SK-N-MC (cell line): Measurements from ENCODE around the gene PBX1.

Experiments used
- DNase-seq: peaks from one replicate; pipeline ENCODE4 v3.0.0-alpha.2; 2011; ENCODE audit warnings: low read depth, low spot score
- H3K27ac ChIP-seq: fragments of 200-600 bp; sonication (generic); 2 replicates; pipeline ENCODE4 v1.5.1; 2016; ENCODE audit warnings: mixed run types
- H3K36me3 ChIP-seq: fragments of 200-600 bp; sonication (generic); 2 replicates; pipeline ENCODE4 v1.6.1; 2017; ENCODE audit warnings: antibody characterized with exemption, low read length, mixed read lengths; ENCODE audit not compliant: insufficient read depth
- H3K4me3 ChIP-seq: fragments of 200-600 bp; sonication (generic); 2 replicates; pipeline ENCODE4 v1.5.1; 2016
- H3K9ac ChIP-seq: fragments of 200-600 bp; sonication (generic); 2 replicates; pipeline ENCODE4 v1.8.0; 2017; ENCODE audit warnings: mixed run types, mixed read lengths; ENCODE audit not compliant: insufficient read length
- H3K9me3 ChIP-seq: fragments of 200-600 bp; sonication (generic); 2 replicates; pipeline ENCODE4 v1.6.1; 2017; ENCODE audit warnings: low read depth, mild to moderate bottlenecking, antibody characterized with exemption, low read length, moderate library complexity, mixed read lengths
- EZH2 ChIP-seq: fragments of 200-600 bp; sonication (generic); IDR thresholded peaks from one replicate; pipeline ENCODE4 v1.6.1; 2017; ENCODE audit warnings: antibody characterized with exemption
- FOXP2 ChIP-seq: optimal IDR thresholded peaks from 2 replicates; pipeline ENCODE3; 2011; ENCODE audit warnings: mild to moderate bottlenecking, moderate library complexity; ENCODE audit not compliant: insufficient read depth; ENCODE audit errors: extremely low read length, control extremely low read depth
- POLR2AphosphoS5 ChIP-seq: IDR thresholded peaks from 2 replicates; pipeline ENCODE4 v1.6.1; 2012; ENCODE audit warnings: mild to moderate bottlenecking, low read depth, low read length, borderline replicate concordance

PBX1 gene

DNA sequence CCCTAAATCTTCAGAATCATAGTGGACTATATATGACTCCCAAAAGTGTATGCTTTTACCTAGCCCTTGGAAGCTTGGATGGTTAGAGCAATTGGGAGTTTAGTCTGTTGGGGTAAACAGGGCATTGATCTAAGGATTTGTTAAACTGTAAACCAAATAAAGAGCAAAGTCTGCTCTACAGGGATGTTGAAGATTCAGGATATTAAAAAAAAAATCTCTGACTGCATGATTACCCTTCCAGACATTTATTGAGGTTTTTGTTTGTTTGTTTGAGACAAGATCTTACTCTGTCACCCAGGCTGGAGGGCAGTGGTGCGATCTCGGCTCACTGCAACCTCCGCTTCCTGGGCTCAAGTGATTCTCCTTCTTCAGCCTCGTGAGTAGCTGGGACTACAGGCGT, 31.6 kb downstream of the PBX1 start:
- Histone ChIP-seq H3K9ac (no peak overlapping the region), H3K36me3 (peaks cover 11% of the 10 kb centered on the region), H3K9me3 (no peaks in the 10 kb centered on the region), H3K27ac (peak overlapping the region; percentile 12; the same call in 1 of the 2 replicates), H3K4me3 (no peak overlapping the region)
- no peak for DNase-seq
- TF ChIP-seq FOXP2 (no peak), POLR2AphosphoS5 (no peak), EZH2 (no peak)

DNA sequence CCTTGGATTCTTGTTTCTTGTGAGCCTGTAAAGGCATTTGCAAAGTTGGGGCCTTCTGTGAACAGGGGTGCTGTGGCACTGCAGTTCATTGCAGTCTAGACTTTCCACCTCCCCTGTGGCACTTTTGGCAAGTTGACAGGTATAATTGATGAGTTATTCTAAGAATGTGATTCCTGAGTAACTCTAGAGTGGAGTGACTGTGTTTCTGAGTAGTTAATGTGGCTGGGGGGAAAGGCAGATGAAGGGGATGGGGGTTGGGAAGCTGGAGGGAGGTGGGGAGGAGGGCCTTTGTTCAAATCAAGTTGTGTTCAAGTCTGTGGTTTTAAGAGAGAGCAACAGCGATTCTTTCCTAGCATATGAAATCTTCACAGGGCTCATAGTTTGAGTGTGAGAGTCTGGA, 32.9 kb downstream of the PBX1 start:
- H3K27ac ChIP-seq, result peak overlapping the region; percentile 85
- H3K4me3 ChIP-seq, result peak overlapping the region; percentile 13
- peaks cover 12% of the 10 kb centered on the region for H3K36me3 ChIP-seq
- TF ChIP-seq FOXP2 (no peak), POLR2AphosphoS5 (no peak), EZH2 (no peak)
- no peaks in the 10 kb centered on the region for H3K9me3 ChIP-seq
- no peak for DNase-seq
- H3K9ac ChIP-seq, result peak overlapping the region; percentile 16

GRCh38 chr1:164592634-164593033, 33.6 kb downstream of the PBX1 start:
- no peaks in the 10 kb centered on the region for H3K9me3 ChIP-seq
- H3K9ac ChIP-seq, result no peak overlapping the region
- TF ChIP-seq POLR2AphosphoS5, result no peak
- no peak for TF ChIP-seq FOXP2
- no peak for TF ChIP-seq EZH2
- no peak overlapping the region for H3K4me3 ChIP-seq
- peaks cover 12% of the 10 kb centered on the region for H3K36me3 ChIP-seq
- DNase-seq, result no peak
- H3K27ac ChIP-seq, result peak overlapping the region; percentile 85

DNA sequence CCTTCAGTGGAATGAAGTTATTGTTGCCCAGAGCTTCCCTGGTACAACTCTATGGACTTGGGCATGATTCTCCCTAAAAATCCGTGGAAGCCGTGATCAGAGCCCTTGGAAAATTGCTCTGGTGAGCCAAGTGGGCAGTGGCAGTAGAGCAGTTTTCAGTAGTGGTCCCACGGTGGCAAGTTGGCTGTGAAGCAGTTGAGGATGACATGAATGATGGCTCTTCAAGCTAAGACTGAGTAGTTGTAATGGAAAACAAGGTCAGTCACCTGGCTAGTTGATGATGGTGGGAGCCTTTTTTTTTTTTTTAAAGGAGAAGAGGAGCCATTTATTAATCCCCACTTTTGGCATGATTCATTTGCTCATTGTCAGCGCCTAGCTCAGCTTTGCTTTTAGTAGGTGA, 36.2 kb downstream of the PBX1 start:
- TF ChIP-seq FOXP2 (no peak), POLR2AphosphoS5 (no peak), EZH2 (no peak)
- no peak for DNase-seq
- Histone ChIP-seq H3K27ac (no peak overlapping the region), H3K36me3 (peaks cover 15% of the 10 kb centered on the region), H3K4me3 (no peak overlapping the region), H3K9me3 (no peaks in the 10 kb centered on the region), H3K9ac (no peak overlapping the region)

DNA sequence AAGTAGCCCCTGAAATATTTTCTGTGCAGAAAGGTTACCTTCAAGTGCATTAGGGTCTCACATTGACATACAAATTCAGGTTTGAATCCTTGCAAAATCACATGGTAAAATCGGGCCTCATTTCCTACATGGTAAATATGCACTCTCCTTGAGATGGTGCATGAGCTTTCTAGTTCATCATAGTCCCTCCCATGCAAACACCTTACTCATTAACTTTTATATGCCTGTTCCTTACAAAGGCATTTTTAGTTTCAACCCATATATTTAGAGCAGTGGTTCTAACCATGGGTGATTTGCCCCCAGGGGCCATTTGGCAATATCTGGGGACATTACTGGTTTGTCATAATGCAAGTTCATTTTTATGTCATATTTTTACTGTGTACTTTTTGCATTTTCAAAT, 37.2 kb downstream of the PBX1 start:
- no peak for DNase-seq
- TF ChIP-seq FOXP2, result no peak

DNA sequence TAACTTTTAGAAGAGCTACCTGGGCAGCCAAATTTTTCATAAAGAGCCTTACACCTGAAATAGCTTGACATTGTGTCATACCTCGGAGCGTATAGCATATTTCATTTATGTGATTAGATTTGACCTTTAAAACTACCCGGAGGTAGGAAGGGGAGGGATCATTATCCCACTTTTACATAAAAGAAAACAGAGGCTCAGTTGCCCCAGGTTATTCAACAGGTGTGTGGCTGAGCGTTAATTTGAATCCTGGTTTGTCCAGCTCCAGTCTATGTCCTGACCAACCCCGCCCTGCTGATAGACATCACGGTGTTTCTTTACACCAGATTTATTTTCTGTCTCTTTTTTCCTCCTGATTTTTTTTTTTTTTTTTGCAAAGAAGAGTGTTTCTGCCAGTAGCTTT, 39.7 kb downstream of the PBX1 start:
- Histone ChIP-seq H3K9me3 (no peaks in the 10 kb centered on the region), H3K36me3 (peaks cover 15% of the 10 kb centered on the region), H3K4me3 (no peak overlapping the region), H3K9ac (no peak overlapping the region), H3K27ac (no peak overlapping the region)
- DNase-seq, result no peak
- TF ChIP-seq FOXP2 (no peak), EZH2 (no peak), POLR2AphosphoS5 (no peak)

More for the DNA sequence above, 37.2 kb downstream of the PBX1 start:
- Histone ChIP-seq H3K9ac (no peak overlapping the region), H3K4me3 (no peak overlapping the region), H3K27ac (no peak overlapping the region), H3K9me3 (no peaks in the 10 kb centered on the region), H3K36me3 (peaks cover 15% of the 10 kb centered on the region)

GRCh38 chr1:164599272-164599671, 40.3 kb downstream of the PBX1 start:
- no peak overlapping the region for H3K27ac ChIP-seq
- DNase-seq, result no peak
- peaks cover 15% of the 10 kb centered on the region for H3K36me3 ChIP-seq
- no peaks in the 10 kb centered on the region for H3K9me3 ChIP-seq
- H3K9ac ChIP-seq, result no peak overlapping the region
- TF ChIP-seq EZH2 (no peak), POLR2AphosphoS5 (no peak)
- no peak overlapping the region for H3K4me3 ChIP-seq

GRCh38 chr1:164601399-164602100, 42.6 kb downstream of the PBX1 start:
- Histone ChIP-seq H3K9me3 (no peaks in the 10 kb centered on the region), H3K9ac (no peak overlapping the region), H3K4me3 (no peak overlapping the region), H3K27ac (peak overlapping the region; percentile 88; the same call in 1 of the 2 replicates), H3K36me3 (peaks cover 10% of the 10 kb centered on the region; the same call in 1 of the 2 replicates)
- DNase-seq, result no peak
- TF ChIP-seq POLR2AphosphoS5 (no peak), FOXP2 (no peak), EZH2 (no peak)

DNA sequence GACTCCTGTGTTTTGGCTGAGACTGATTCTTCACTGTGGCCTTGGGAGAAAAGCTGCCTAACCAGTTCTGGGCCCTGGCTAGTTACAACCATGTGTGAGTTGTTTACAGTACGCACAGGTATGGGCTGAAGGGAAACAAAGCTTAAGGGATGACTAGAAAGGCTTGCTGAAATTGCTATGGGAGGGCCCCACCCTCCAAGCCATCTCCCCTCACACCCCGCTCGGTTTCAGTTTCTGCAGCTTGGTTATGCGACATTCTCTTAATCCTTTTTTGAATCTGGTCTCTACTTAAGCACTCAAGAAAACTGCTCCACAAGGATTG, 43.1 kb downstream of the PBX1 start:
- H3K4me3 ChIP-seq, result peak overlapping the region; percentile 70
- H3K9me3 ChIP-seq, result no peaks in the 10 kb centered on the region
- peaks cover 7% of the 10 kb centered on the region; the same call in 1 of the 2 replicates for H3K36me3 ChIP-seq
- peak overlapping the region; percentile 88 for H3K27ac ChIP-seq
- no peak for DNase-seq
- no peak for TF ChIP-seq EZH2
- no peak for TF ChIP-seq POLR2AphosphoS5
- TF ChIP-seq FOXP2, result no peak
- no peak overlapping the region for H3K9ac ChIP-seq
